ENCODE data around the gene CFTR. TPM values are rescaled to one million over a fixed set of nuclear protein-coding genes. Genes with fewer than 3 reads are reported as not detected.
A peak's percentile ranks its signal among the peaks of the same experiment; 100 is the strongest.

CFTR gene
- total and polyA plus RNA-seq, 2 of the 8 experiments (the other 6 are each of a cell fraction or from before 2014, with no cell fraction given): 1.2 to 1.6 TPM

DNA sequence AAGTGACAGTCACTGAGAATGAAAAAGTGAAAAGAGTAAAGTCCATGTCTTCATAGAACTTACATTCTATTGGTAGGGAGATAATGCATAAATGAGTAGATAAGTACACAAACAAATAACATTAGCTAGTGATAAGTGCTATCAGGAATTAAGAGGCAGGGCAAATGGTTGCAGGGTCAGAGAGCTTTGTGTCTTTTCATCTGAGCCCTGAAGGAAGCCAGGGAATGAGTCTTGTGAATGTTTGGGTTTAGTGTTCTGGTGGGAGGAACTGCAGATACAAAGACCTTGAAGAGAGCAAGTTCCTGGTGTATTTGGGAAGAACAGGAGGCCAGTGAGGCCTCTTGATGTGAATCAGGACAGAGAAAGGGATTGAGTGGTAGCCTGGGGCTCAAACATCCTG, 209.6 kb downstream of the CFTR start:
- H3K4me2 ChIP-seq (ENCODE audit: insufficient read depth in 1 of 2, low read depth in 2 of 2, low read length in 2 of 2): no peak overlapping the region
- H4K8ac ChIP-seq (ENCODE audit: extremely low read depth, insufficient read depth, low read length): no peak overlapping the region
- H3K27ac ChIP-seq (ENCODE audit: low read depth, low read length): no peak overlapping the region
- no peak overlapping the region for H3K23ac ChIP-seq (ENCODE audit: insufficient read length)
- H2BK120ac ChIP-seq (replicated peaks; ENCODE audit: low read depth, low read length): no peak overlapping the region
- no peaks in the 10 kb centered on the region for H3K9me3 ChIP-seq (ENCODE audit: insufficient read depth in 2 of 2, low read depth in 1 of 2, low read length in 1 of 2)
- H2AFZ ChIP-seq (ENCODE audit: low read length): peak overlapping the region; percentile 81; the same call in 1 of the 2 replicates
- no peak overlapping the region for H3K18ac ChIP-seq (ENCODE audit: extremely low read depth, low read length)
- no peaks in the 10 kb centered on the region for H3K79me1 ChIP-seq (ENCODE audit: low read depth, low read length)
- H2BK5ac ChIP-seq (ENCODE audit: low read depth, low read length): no peak overlapping the region
- H3K23me2 ChIP-seq (ENCODE audit: low read depth, low read length): no peaks in the 10 kb centered on the region
- no peak overlapping the region for H3K56ac ChIP-seq (replicated peaks; ENCODE audit: insufficient read length, low read depth, low read length)
- H2AK5ac ChIP-seq (ENCODE audit: low read depth, low read length): no peak overlapping the region
- POLR2A ChIA-PET (ENCODE audit: partially characterized antibody): no interaction called here
- peaks cover 0 to 1% (median 0%) of the 10 kb centered on the region in 4 experiments; a peak in 1 of 7 replicates for H3K27me3 ChIP-seq (replicated peaks in 1 of 4; ENCODE audit: control insufficient read depth in 3 of 4, extremely low read depth in 1 of 4, insufficient read depth in 3 of 4, low read length in 3 of 4)
- CTCF ChIA-PET (ENCODE audit: partially characterized antibody): interaction anchor here (0.8 to 1.4 kb wide), 3 partner anchors 16 to 27 kb away, joined by 3 to 8 read pairs (median 3); no protein-coding TSS in a partner anchor
- H3K14ac ChIP-seq (ENCODE audit: insufficient read length): no peak overlapping the region
- H3K9ac ChIP-seq (replicated peaks in 1 of 4; ENCODE audit: extremely low read depth in 1 of 4, low read depth in 3 of 4, low read length in 3 of 4): no peak overlapping the region
- no peak overlapping the region for H3K4ac ChIP-seq (replicated peaks; ENCODE audit: insufficient read length, low read depth, low read length)
- no peaks in the 10 kb centered on the region for H4K20me1 ChIP-seq (replicated peaks in 1 of 2; ENCODE audit: control insufficient read depth in 1 of 2, insufficient read depth in 2 of 2, low read length in 2 of 2)
- no peak for DNase-seq (ENCODE audit: low read depth in 1 of 2, low spot score in 2 of 2)
- H3K79me2 ChIP-seq (ENCODE audit: control insufficient read depth in 1 of 2, insufficient read depth in 2 of 2, low read length in 2 of 2): no peaks in the 10 kb centered on the region
- no peak overlapping the region for H2BK12ac ChIP-seq (ENCODE audit: low read depth, low read length)
- no peak overlapping the region for H2BK15ac ChIP-seq (ENCODE audit: low read length)
- no peaks in the 10 kb centered on the region; a peak in 1 of 7 replicates for H3K4me1 ChIP-seq (replicated peaks in 1 of 4; ENCODE audit: control insufficient read depth in 3 of 4, insufficient read depth in 4 of 4, low read length in 3 of 4)
- H4K5ac ChIP-seq (ENCODE audit: insufficient read length, low read depth, low read length): no peak overlapping the region
- H3K36me3 ChIP-seq (ENCODE audit: control insufficient read depth in 2 of 4, insufficient read depth in 4 of 4, low read length in 3 of 4): no peaks in the 10 kb centered on the region
- no peak overlapping the region for H4K91ac ChIP-seq (replicated peaks; ENCODE audit: insufficient read length, low read length)
- TF ChIP-seq HDAC6 (IDR thresholded peaks at IDR 0.05; ENCODE audit: low read depth, low read length) (no peak), NANOG (IDR thresholded peaks at IDR 0.05; ENCODE audit: insufficient read depth, low read depth, low read length, poor library complexity, severe bottlenecking) (no peak), CREB1 (IDR thresholded peaks at IDR 0.05) (no peak), GTF2F1 (IDR thresholded peaks at IDR 0.05; ENCODE audit: borderline replicate concordance, low read depth, low read length) (no peak), ZNF274 (IDR thresholded peaks at IDR 0.05; ENCODE audit: borderline replicate concordance, extremely low read depth, low read length) (no peak)
- TF ChIP-seq, protein P1, sequence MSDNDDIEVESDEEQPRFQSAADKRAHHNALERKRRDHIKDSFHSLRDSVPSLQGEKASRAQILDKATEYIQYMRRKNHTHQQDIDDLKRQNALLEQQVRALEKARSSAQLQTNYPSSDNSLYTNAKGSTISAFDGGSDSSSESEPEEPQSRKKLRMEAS (IDR thresholded peaks at IDR 0.05): no peak
- FAIRE-seq: no peak
- H2BK20ac ChIP-seq (ENCODE audit: low read length): no peak overlapping the region
- no peak overlapping the region for H3K4me3 ChIP-seq (ENCODE audit: extremely low read depth in 1 of 4, insufficient read depth in 2 of 4, low read depth in 3 of 4, low read length in 4 of 4)
